ENCODE measurements around the gene MBL2.
A peak's percentile ranks its signal among the peaks of the same experiment; 100 is the strongest.

The MBL2 gene

DNA sequence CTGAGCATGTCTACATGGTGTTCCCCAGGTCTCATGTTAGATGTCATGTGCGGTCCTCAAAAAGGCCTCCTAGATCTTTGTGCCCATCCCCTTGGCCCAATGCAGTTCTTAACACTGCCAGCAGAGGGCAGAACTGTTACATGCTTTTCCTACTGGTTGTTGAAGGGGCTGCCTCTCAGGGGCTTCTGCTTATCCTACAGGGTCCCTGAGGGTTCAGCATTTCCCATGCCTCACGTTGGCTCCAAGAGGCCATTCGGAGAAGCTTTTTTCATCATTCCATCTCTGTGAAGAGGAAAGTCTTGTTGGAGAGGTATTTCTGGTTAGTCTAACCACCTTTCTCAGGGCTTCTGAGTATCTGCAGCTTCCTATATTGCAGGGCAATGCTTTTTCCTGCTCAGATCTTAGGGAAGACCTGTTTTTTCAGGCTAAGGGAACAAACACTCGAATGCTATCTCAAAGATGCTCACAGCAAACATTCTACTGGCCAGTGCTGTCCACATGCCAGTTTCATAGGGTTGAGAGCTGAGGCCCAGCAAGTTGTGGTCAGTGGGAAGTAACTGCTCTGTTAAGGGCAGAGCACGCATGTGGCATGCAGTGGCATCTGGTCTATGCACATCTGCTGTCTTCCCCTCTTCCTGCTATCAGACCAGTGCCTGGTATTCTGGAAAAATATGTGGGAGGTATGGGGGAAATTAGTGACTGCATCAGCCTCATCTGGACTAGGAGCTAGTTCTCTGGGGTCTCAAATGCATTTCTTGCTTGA is 31.5 kb downstream of the MBL2 start:
- H3K4me1 Mint-ChIP-seq: no peaks in the 10 kb centered on the region

DNA sequence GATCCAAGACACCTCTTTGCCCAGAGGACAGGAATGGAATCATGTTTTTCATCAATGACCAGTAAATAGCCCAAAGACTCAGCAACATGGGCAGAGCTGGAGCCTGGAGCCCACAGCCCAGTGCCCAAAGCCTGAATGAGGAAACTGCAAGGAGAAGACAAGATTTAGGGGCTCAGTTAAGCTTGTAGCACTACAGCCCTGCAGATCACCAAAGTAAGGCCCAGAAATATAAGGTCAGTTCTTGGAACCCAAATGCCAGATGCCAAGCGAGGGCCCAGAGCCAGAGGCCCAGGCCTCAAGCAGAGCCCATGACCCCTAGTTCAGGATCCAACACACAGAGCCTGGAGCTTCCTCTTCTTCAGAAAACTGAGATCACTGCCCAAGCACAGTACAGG is 32.4 kb downstream of the MBL2 start:
- CTCF ChIA-PET: interaction anchor here (0.6 to 2.8 kb wide), 6 partner anchors 12 to 179 kb away, joined by 3 to 15 read pairs (median 4); no protein-coding TSS in a partner anchor
- no peak overlapping the region for H3K27ac Mint-ChIP-seq
- no peaks in the 10 kb centered on the region for H3K4me1 Mint-ChIP-seq

More for the DNA sequence above, 31.5 kb downstream of the MBL2 start:
- H3K36me3 Mint-ChIP-seq: no peaks in the 10 kb centered on the region
- CTCF ChIA-PET: interaction anchor here (1.1 to 2.8 kb wide), 7 partner anchors 13 to 47 kb away, joined by 3 to 15 read pairs (median 4); no protein-coding TSS in a partner anchor
- no peak overlapping the region for H3K27ac Mint-ChIP-seq
- H3K27me3 Mint-ChIP-seq: no peaks in the 10 kb centered on the region
- H3K9me3 Mint-ChIP-seq: peaks cover 3% of the 10 kb centered on the region
- DNase-seq: peak; percentile 36
- no peak overlapping the region for H3K4me3 Mint-ChIP-seq

DNA sequence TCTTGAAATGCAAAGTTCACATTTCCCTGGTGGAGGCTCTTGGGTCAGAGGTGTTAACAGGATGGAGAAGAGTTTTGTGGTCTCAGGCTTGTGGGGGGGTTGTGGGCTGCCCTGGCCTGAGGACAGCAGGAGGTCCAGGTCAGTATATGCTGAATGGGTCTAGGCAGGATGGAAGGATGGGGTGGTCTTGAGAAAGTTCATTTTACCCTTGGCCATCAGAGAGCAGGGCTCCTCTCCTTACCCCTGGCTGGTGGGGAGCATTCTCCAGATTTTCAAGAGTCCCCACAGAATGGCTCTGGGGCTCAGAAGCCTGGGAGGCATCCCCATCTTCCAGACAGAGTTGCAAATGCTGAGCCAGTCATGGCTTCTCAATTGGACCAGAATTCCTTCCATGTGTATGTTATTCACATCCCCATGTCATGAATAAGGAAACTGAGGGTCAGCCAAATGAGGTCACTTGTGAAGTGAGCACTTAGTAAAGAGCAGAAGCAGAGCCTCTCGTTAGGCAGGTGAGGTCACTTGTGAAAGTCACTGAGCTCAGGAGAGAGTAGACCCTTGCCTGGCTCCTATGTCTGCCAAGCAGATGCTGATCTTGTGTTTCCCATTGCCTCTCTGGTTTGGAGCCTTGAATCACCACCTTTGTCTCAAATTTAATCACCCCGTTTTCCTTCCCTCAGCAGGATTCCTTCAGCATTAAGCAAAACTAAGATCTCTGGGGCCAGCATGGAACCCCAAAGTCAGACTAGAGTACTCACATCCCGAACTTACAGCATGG is 33.0 kb downstream of the MBL2 start:
- Mint-ChIP-seq H3K4me1 (no peaks in the 10 kb centered on the region), H3K27ac (no peak overlapping the region), H3K36me3 (no peaks in the 10 kb centered on the region), H3K27me3 (no peaks in the 10 kb centered on the region), H3K4me3 (no peak overlapping the region), H3K9me3 (no peaks in the 10 kb centered on the region)
- no peak for DNase-seq
- CTCF ChIA-PET: interaction anchor here (1.3 to 2.2 kb wide), 2 partner anchors 29 to 38 kb away, joined by 3 to 7 read pairs; no protein-coding TSS in a partner anchor

More for the DNA sequence above, 32.4 kb downstream of the MBL2 start:
- no peaks in the 10 kb centered on the region for H3K27me3 Mint-ChIP-seq
- no peak for DNase-seq
- no peaks in the 10 kb centered on the region for H3K9me3 Mint-ChIP-seq
- no peaks in the 10 kb centered on the region for H3K36me3 Mint-ChIP-seq
- no peak overlapping the region for H3K4me3 Mint-ChIP-seq

DNA sequence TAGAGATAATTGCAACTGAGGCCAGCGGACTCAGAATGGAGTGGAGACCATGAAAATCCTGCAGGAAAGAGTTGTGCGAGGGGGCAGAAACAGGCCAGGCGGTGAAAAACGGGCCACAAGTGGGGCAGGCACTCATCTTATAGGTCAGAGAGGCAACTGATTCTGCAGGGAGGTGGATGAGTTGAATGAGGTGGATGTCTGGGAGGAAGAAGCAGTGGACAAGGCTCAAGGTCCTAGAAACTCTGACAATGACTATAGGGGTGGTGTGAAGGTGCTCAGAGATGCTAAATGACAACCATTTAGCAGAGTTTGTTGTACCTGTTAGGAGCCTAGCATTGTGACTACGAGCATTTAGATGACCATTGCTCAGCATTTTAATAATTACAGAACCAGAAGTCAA is 33.6 kb downstream of the MBL2 start:
- Mint-ChIP-seq H3K9me3 (no peaks in the 10 kb centered on the region), H3K27ac (no peak overlapping the region), H3K36me3 (no peaks in the 10 kb centered on the region), H3K27me3 (no peaks in the 10 kb centered on the region), H3K4me3 (no peak overlapping the region), H3K4me1 (no peaks in the 10 kb centered on the region)
- CTCF ChIA-PET: no interaction called here
- DNase-seq: no peak

DNA sequence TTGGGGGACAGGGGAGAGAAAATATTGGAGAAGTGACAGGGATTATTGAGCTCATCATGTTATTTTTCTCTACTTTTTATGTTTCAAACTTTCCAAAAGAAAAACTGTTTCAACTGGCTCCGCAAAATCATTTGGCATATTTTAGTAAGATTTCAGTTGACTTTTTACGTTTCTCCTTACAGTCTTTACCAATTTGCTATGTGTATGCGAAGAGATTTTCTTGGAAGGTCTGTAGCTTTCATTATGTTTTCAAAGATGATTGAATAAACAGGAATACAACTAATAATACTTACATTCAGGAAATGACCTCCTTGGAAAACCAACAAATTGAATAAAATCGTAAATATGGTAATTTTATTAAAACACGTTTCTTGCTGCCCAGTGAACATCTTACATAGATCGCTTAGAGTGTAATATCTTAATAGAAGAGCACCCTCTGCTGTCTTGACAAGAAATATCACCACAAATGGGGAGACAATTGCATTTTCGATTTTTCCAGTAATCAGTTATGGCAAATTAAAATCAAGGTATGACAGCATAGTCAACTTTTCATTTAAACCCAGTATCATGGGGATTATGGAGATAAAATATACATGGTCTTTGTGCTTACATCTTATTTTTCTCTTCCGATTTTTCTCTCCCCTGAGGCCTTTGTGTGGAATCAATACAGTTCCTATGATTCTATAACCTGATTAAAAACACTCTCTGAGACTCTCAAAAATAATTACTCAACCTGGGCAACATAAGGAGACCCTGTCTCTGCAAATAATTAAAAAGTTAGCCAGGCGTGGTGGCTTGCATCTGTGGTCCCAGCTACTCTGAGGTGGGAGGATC is 43.1 kb downstream of the MBL2 start:
- CTCF ChIA-PET: interaction anchor here (1.0 kb wide), 1 partner anchor 85 kb away, joined by 7 read pairs; no protein-coding TSS in a partner anchor
- H3K27ac Mint-ChIP-seq: no peak overlapping the region

DNA sequence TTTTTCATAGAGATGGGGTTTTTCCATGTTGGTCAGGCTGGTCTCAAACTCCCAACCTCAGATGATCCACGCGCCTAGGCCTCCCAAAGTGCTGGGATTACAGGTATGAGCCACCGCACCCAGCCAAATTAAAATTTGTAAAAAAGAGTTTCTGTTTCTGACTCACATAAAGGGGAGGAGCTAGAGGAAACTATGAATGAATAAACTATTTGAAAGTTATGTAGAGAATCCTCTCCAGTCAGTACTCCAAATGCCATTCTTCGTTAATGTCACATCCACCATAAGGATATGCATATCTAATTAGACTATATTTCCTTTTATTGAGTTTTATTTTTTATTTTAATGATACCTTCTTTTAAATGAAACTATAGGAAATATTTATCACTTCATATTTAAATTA is 52.6 kb downstream of the MBL2 start:
- Mint-ChIP-seq H3K4me3 (no peak overlapping the region), H3K27me3 (no peaks in the 10 kb centered on the region), H3K27ac (no peak overlapping the region), H3K4me1 (no peaks in the 10 kb centered on the region), H3K36me3 (no peaks in the 10 kb centered on the region), H3K9me3 (peaks cover 4% of the 10 kb centered on the region)
- CTCF ChIA-PET: no interaction called here
- DNase-seq: no peak

More for the DNA sequence above, 43.1 kb downstream of the MBL2 start:
- Mint-ChIP-seq H3K36me3 (no peaks in the 10 kb centered on the region), H3K9me3 (no peaks in the 10 kb centered on the region), H3K27me3 (no peaks in the 10 kb centered on the region), H3K4me3 (no peak overlapping the region), H3K4me1 (no peaks in the 10 kb centered on the region)
- DNase-seq: no peak

Measured in activated naive CD4-positive, alpha-beta T cell treated with anti-CD3 and anti-CD28 coated beads, Interleukin-2, amount 10 ng/mL, durations not matched to agents 7 days and 5 days (primary cell).